ENCODE data around the gene EPHX1.

DNA sequence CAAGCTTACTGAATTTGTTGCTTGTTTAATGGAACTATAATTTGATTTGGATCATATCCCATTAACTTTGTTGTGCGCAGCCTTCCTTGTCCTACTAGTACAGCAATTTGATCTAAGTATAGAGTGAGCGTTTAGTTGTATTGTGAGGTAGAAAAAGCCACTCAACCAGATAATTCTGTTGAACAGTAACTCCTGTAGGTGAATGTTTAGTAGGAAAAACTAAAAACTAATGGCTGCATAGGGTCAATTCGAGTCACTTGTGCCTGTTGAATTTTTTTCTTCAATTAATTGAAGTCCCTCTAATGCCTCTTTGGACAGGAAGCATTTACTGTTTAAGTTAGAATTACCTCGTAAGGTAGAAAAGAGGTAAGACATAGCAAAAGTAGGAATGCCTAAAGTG, 15.0 kb upstream of the EPHX1 start:
- TF ChIP-seq SUZ12 (IDR thresholded peaks at IDR 0.05; ENCODE audit: extremely low read depth, insufficient read depth, insufficient read length) (no peak), ZNF274 (IDR thresholded peaks at IDR 0.05; ENCODE audit: low read depth, low read length) (no peak), YY1 (IDR thresholded peaks at IDR 0.05; ENCODE audit: insufficient read depth, insufficient read length) (no peak)

Data from NT2/D1 (cell line).